ENCODE results near the gene TGOLN2.
A peak's percentile ranks its signal among the peaks of the same experiment; 100 is the strongest.
"Not testable (repeated sequence)": the region's sequence is repeated elsewhere in the genome, so short reads cannot be mapped to it uniquely, and the experiment has no call there.

Gene TGOLN2

GRCh38 chr2:85334928-85335327 is 7.1 kb upstream of the TGOLN2 start:
- no peak for DNase-seq

GRCh38 chr2:85333877-85334276 is 6.1 kb upstream of the TGOLN2 start:
- not testable (repeated sequence) for DNase-seq

- no peak for DNase-seq
These were observed 3.2 kb upstream of the TGOLN2 start for GRCh38 chr2:85330839-85331636.

- DNase-seq, result not testable (repeated sequence)
These were observed 1.9 kb upstream of the TGOLN2 start for GRCh38 chr2:85329701-85330100.

GRCh38 chr2:85329181-85329651 is 1.4 kb upstream of the TGOLN2 start:
- no peak for DNase-seq

- no peak for DNase-seq
These were observed 498 bp downstream of the TGOLN2 start for GRCh38 chr2:85327160-85327821.

GRCh38 chr2:85326406-85327159 is 1.2 kb downstream of the TGOLN2 start:
- no peak for DNase-seq

- no peak for DNase-seq
These were observed 2.4 kb downstream of the TGOLN2 start for GRCh38 chr2:85325466-85325811.

GRCh38 chr2:85324639-85325465 is 2.9 kb downstream of the TGOLN2 start:
- DNase-seq, result no peak

GRCh38 chr2:85323988-85324367 is 3.8 kb downstream of the TGOLN2 start:
- not testable (repeated sequence) for DNase-seq

- no peak for DNase-seq
These were observed 4.3 kb downstream of the TGOLN2 start for GRCh38 chr2:85323351-85323987.

- DNase-seq, result no peak
These were observed 8.0 kb downstream of the TGOLN2 start for GRCh38 chr2:85319796-85320195.

- DNase-seq, result no peak
These were observed 9.3 kb downstream of the TGOLN2 start for GRCh38 chr2:85318222-85319074.

GRCh38 chr2:85315921-85316320 is 11.9 kb downstream of the TGOLN2 start:
- not testable (repeated sequence) for DNase-seq

- DNase-seq, result no peak
These were observed 12.9 kb downstream of the TGOLN2 start for GRCh38 chr2:85314884-85315242.

GRCh38 chr2:85312404-85312803 is 15.4 kb downstream of the TGOLN2 start:
- no peak for DNase-seq

- no peak for DNase-seq
These were observed 17.5 kb downstream of the TGOLN2 start for GRCh38 chr2:85310330-85310729.

- DNase-seq, result no peak
These were observed 18.0 kb downstream of the TGOLN2 start for GRCh38 chr2:85309699-85310321.

GRCh38 chr2:85308896-85309555 is 18.8 kb downstream of the TGOLN2 start:
- peak; percentile 63 for DNase-seq

- no peak for DNase-seq
These were observed 19.6 kb downstream of the TGOLN2 start for GRCh38 chr2:85308201-85308600.

Measured in NCI-H2029 treated with DMSO at 0.1 percent for 48 hours (cell line).